ENCODE data around the gene EREG. TPM values are rescaled to one million over a fixed set of nuclear protein-coding genes. Genes with fewer than 3 reads are reported as not detected.

The EREG gene
- total and polyA plus RNA-seq, 7 donors, result 0.71 to 5.8 (median 2.0) TPM

DNA sequence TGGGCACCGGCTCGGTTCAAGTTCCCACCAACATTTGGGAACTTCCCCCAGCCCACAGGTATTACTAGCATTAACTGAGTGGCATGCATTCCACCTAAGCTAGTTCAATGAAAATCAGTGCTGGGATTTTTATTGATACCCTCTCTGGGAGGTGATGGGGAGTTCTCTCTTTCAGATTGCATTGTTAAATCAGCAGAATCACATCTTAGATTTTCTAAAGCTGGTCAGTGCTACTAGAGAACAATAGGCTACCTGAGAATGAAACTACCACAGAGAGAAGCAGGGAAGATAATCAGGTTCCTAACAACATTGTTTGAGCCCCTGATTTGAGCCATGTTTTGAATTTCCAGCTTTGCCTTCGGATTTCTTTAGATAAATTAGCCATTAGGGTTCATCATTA is 40.7 kb upstream of the EREG start:
- H3K36me3 ChIP-seq, result no peaks in the 10 kb centered on the region
- no peaks in the 10 kb centered on the region for H3K27me3 ChIP-seq
- no peak overlapping the region for H3K4me3 ChIP-seq
- no peak for DNase-seq
- peaks cover 0 to 5% (median 0%) of the 10 kb centered on the region in 4 donors for H3K4me1 ChIP-seq
- 73 to 85% methylated on average over 3 of the region's 3 CpGs for WGBS, 2 donors
- TF ChIP-seq POLR2A (IDR thresholded peaks at IDR 0.05), result no peak
- TF ChIP-seq POLR2AphosphoS5 (IDR thresholded peaks at IDR 0.05), result no peak
- TF ChIP-seq, protein P1, sequence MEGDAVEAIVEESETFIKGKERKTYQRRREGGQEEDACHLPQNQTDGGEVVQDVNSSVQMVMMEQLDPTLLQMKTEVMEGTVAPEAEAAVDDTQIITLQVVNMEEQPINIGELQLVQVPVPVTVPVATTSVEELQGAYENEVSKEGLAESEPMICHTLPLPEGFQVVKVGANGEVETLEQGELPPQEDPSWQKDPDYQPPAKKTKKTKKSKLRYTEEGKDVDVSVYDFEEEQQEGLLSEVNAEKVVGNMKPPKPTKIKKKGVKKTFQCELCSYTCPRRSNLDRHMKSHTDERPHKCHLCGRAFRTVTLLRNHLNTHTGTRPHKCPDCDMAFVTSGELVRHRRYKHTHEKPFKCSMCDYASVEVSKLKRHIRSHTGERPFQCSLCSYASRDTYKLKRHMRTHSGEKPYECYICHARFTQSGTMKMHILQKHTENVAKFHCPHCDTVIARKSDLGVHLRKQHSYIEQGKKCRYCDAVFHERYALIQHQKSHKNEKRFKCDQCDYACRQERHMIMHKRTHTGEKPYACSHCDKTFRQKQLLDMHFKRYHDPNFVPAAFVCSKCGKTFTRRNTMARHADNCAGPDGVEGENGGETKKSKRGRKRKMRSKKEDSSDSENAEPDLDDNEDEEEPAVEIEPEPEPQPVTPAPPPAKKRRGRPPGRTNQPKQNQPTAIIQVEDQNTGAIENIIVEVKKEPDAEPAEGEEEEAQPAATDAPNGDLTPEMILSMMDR (IDR thresholded peaks at IDR 0.05), result no peak
- TF ChIP-seq EP300 (IDR thresholded peaks at IDR 0.05), result no peak
- intact Hi-C loops (cut with DNase I), result no loop called here
- no peaks in the 10 kb centered on the region for H3K9me3 ChIP-seq
- no peak overlapping the region for H3K27ac ChIP-seq

DNA sequence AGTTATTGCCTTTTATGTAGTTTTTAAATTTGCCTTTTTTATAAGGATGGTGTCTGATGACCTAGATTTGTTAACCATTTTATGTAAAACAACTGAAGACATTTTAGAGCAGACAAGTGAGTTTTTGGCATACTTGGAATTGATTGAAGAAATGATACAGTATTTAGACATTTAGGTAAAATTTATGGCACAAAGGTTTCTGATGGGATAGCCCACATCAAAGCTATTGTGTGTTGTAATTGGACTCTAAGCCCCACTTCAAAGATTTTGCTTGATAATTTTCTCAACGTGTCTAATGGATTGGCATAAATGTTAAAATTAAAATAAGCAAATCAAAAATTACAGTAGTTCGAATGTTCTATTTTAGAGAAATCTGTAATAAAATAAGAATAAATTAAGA is 39.1 kb upstream of the EREG start:
- no peaks in the 10 kb centered on the region for H3K27me3 ChIP-seq
- 83 to 90% methylated on average over 2 of the region's 2 CpGs for WGBS, 2 donors
- H3K36me3 ChIP-seq, result no peaks in the 10 kb centered on the region
- H3K4me1 ChIP-seq, result no peaks in the 10 kb centered on the region
- TF ChIP-seq, protein P1 (IDR thresholded peaks at IDR 0.05), result no peak
- no peak for TF ChIP-seq POLR2AphosphoS5 (IDR thresholded peaks at IDR 0.05)
- no peak for TF ChIP-seq EP300 (IDR thresholded peaks at IDR 0.05)
- TF ChIP-seq POLR2A (IDR thresholded peaks at IDR 0.05), result no peak
- no peak overlapping the region for H3K4me3 ChIP-seq
- no peak overlapping the region for H3K27ac ChIP-seq
- intact Hi-C loops (cut with DNase I), result no loop called here
- DNase-seq, result no peak
- H3K9me3 ChIP-seq, result no peaks in the 10 kb centered on the region

DNA sequence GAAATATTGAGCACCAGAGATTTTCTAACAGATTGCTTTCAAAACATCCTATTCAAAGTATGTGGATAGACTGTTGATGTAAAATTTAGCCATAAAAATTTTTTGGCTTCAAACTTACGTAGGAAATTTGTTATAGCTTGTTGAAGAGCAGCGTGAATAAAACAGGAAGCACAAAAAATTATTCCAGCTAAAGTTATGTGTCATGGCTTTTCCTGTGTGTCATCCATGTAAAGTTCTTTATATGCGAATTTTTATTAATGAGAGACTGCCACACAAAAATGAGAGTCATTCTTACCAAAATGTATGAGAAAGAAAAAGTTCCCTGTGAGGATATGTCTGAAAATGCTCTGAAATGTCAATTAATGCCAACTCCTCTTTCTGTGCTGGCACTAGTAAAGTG is 37.2 kb upstream of the EREG start:
- DNase-seq, result no peak
- intact Hi-C loops (cut with DNase I), result no loop called here
- H3K27me3 ChIP-seq, result no peaks in the 10 kb centered on the region
- no peaks in the 10 kb centered on the region for H3K36me3 ChIP-seq
- no peaks in the 10 kb centered on the region for H3K4me1 ChIP-seq
- H3K9me3 ChIP-seq, result no peaks in the 10 kb centered on the region
- no peak overlapping the region for H3K4me3 ChIP-seq
- 68 to 84% methylated on average over 3 of the region's 3 CpGs for WGBS, 2 donors
- TF ChIP-seq EP300 (IDR thresholded peaks at IDR 0.05) (no peak), POLR2A (IDR thresholded peaks at IDR 0.05) (no peak), POLR2AphosphoS5 (IDR thresholded peaks at IDR 0.05) (no peak)
- TF ChIP-seq, protein P1 (IDR thresholded peaks at IDR 0.05), result no peak
- no peak overlapping the region for H3K27ac ChIP-seq

DNA sequence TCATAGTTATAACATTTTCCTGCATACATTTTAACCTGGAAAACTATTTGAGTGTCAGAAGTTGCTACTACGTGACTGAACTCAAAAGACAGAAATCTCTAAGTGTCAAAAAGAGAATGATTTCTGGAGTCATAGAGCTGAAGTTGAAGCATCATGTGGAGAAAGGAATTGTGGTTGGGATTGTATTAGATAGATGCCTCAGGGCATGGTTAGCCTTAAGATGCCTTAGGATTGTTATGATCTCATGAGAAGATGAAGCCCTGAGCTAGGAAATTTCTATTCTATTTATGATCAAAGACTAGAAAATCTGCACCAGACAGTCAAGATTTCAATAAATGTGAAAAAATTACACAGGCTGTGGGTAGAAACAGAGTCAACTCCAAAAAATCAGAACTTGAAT is 36.4 kb upstream of the EREG start:
- H3K4me1 ChIP-seq, result no peaks in the 10 kb centered on the region
- DNase-seq, result no peak
- 89 to 90% methylated on average over 1 of the region's 1 CpG for WGBS, 2 donors

DNA sequence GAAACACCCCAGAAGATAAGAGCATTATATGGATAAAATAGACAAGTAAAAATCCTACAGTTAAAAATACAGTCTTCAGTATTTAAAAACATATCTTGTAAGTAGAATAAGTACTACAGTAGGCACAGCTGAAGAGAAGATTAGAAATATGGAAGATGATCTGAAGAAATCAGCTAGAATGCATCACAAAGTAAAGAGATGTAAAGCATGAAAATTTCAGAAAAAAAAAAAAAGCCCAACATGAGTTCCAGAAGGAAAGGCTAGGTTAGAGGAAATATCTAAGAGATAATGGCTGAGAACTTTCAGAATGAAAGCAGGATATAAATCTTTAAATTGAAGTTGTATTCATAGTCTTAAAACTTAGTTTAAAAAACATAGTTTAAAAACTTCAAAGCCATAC is 35.6 kb upstream of the EREG start:
- no peaks in the 10 kb centered on the region for H3K36me3 ChIP-seq
- H3K4me1 ChIP-seq, result no peaks in the 10 kb centered on the region
- TF ChIP-seq POLR2AphosphoS5 (IDR thresholded peaks at IDR 0.05) (no peak), POLR2A (IDR thresholded peaks at IDR 0.05) (no peak), EP300 (IDR thresholded peaks at IDR 0.05) (no peak)
- TF ChIP-seq, protein P1 (IDR thresholded peaks at IDR 0.05), result no peak

More for the DNA sequence above, 36.4 kb upstream of the EREG start:
- H3K27ac ChIP-seq, result no peak overlapping the region
- no peaks in the 10 kb centered on the region for H3K9me3 ChIP-seq
- intact Hi-C loops (cut with DNase I), result no loop called here
- H3K36me3 ChIP-seq, result no peaks in the 10 kb centered on the region
- no peaks in the 10 kb centered on the region for H3K27me3 ChIP-seq
- TF ChIP-seq, protein P1 (IDR thresholded peaks at IDR 0.05), result no peak
- TF ChIP-seq POLR2AphosphoS5 (IDR thresholded peaks at IDR 0.05), result no peak
- TF ChIP-seq POLR2A (IDR thresholded peaks at IDR 0.05), result no peak
- no peak for TF ChIP-seq EP300 (IDR thresholded peaks at IDR 0.05)
- H3K4me3 ChIP-seq, result no peak overlapping the region

More for the DNA sequence above, 35.6 kb upstream of the EREG start:
- no peak for DNase-seq
- no peak overlapping the region for H3K27ac ChIP-seq
- intact Hi-C loops (cut with DNase I), result no loop called here
- no peaks in the 10 kb centered on the region for H3K27me3 ChIP-seq
- no peaks in the 10 kb centered on the region for H3K9me3 ChIP-seq
- H3K4me3 ChIP-seq, result no peak overlapping the region
